Neural cell (in vitro differentiated cells): Measurements from ENCODE around the gene SUPT3H. TPM values are rescaled to one million over a fixed set of nuclear protein-coding genes. Genes with fewer than 3 reads are reported as not detected.

Experiments
- H2AFZ ChIP-seq: fragments of 200-600, 300-800 bp; sonication (generic), shearing (Covaris generic); 2 replicates; pipeline ENCODE4 v1.6.0; 2014; ENCODE audit warnings: low read depth, mild to moderate bottlenecking, antibody characterized with exemption, low read length, moderate library complexity
- H3F3A ChIP-seq: fragments of 200-600 bp; shearing (Covaris generic); 2 replicates; pipeline ENCODE4 v1.6.1; 2016; ENCODE audit warnings: mild to moderate bottlenecking, moderate library complexity, mixed read lengths, antibody characterized with exemption, low read length; ENCODE audit not compliant: insufficient read depth, poor library complexity, severe bottlenecking
- H3K27ac ChIP-seq: fragments of 200-600, 300-800 bp; sonication (generic), shearing (Covaris generic); 2 replicates; pipeline ENCODE4 v1.5.1; 2014; ENCODE audit warnings: mild to moderate bottlenecking, low read length, moderate library complexity
- H3K27me3 ChIP-seq: fragments of 300-800, 200-600 bp; sonication (generic), shearing (Covaris generic); 2 replicates; pipeline ENCODE4 v1.6.0; 2014; ENCODE audit warnings: mild to moderate bottlenecking, low read depth, low read length, moderate library complexity; ENCODE audit not compliant: insufficient read depth
- H3K36me3 ChIP-seq: fragments of 300-800, 200-600 bp; sonication (generic), shearing (Covaris generic); 2 replicates; pipeline ENCODE4 v1.5.1; 2014; ENCODE audit warnings: mild to moderate bottlenecking, antibody characterized with exemption, low read length, moderate library complexity; ENCODE audit not compliant: insufficient read depth
- H3K4me2 ChIP-seq: fragments of 300-800, 200-600 bp; sonication (generic), shearing (Covaris generic); 2 replicates; pipeline ENCODE4 v1.6.0; 2014; ENCODE audit warnings: mild to moderate bottlenecking, low read length
- H3K4me3 ChIP-seq: fragments of 300-800, 200-600 bp; sonication (generic), shearing (Covaris generic); 2 replicates; pipeline ENCODE4 v1.5.1; 2014; ENCODE audit warnings: mild to moderate bottlenecking, low read length, moderate library complexity
- H3K79me2 ChIP-seq: fragments of 200-600 bp; shearing (Covaris generic); replicated peaks from 2 replicates; pipeline ENCODE4 v1.6.0; 2014; ENCODE audit warnings: mild to moderate bottlenecking, low read length, moderate library complexity; ENCODE audit not compliant: insufficient read depth
- H3K9ac ChIP-seq: fragments of 300-800, 200-600 bp; sonication (generic), shearing (Covaris generic); 2 replicates; pipeline ENCODE4 v1.6.1; 2016; ENCODE audit warnings: mild to moderate bottlenecking, low read length, mixed read lengths
- H3K9me2 ChIP-seq: fragments of 200-600 bp; shearing (Covaris generic); 2 replicates; pipeline ENCODE4 v1.6.1; 2016; ENCODE audit warnings: mild to moderate bottlenecking, low read length, mixed read lengths; ENCODE audit not compliant: insufficient read depth
- H3K9me3 ChIP-seq: fragments of 200-600, 300-800 bp; sonication (generic), shearing (Covaris generic); 2 replicates; pipeline ENCODE4 v1.6.1; 2016; ENCODE audit warnings: mild to moderate bottlenecking, mixed run types, low read length, moderate library complexity, mixed read lengths
- H4K20me1 ChIP-seq: fragments of 200-600 bp; shearing (Covaris generic); 2 replicates; pipeline ENCODE4 v1.6.1; 2016; ENCODE audit warnings: mild to moderate bottlenecking, mixed run types; ENCODE audit not compliant: insufficient read depth
- EP300 ChIP-seq: fragments of 450-650 bp; conservative IDR thresholded peaks from 2 replicates; pipeline ENCODE4 v1.6.1; 2014; ENCODE audit warnings: antibody characterized with exemption, mild to moderate bottlenecking, moderate library complexity; ENCODE audit not compliant: poor library complexity, severe bottlenecking
- EZH2 ChIP-seq: fragments of 200-600, 300-800 bp; shearing (Covaris generic), sonication (generic); IDR thresholded peaks from 2 replicates; pipeline ENCODE4 v1.6.1; 2014; ENCODE audit warnings: antibody characterized with exemption, low read length, borderline replicate concordance, mild to moderate bottlenecking; ENCODE audit not compliant: insufficient read depth, poor library complexity, severe bottlenecking
- MXI1 ChIP-seq: fragments of 450-650 bp; conservative IDR thresholded peaks from 2 replicates; pipeline ENCODE4 v1.6.1; 2014; ENCODE audit warnings: antibody characterized with exemption, mild to moderate bottlenecking; ENCODE audit not compliant: poor library complexity, severe bottlenecking
- POLR2AphosphoS5 ChIP-seq: IDR thresholded peaks from 2 replicates; pipeline ENCODE4 v1.6.1; 2012
- RAD21 ChIP-seq: fragments of 450-650 bp; conservative IDR thresholded peaks from 2 replicates; pipeline ENCODE4 v1.6.1; 2014; ENCODE audit warnings: antibody characterized with exemption, mild to moderate bottlenecking, moderate library complexity
- SMC3 ChIP-seq: fragments of 450-650 bp; conservative IDR thresholded peaks from 2 replicates; pipeline ENCODE4 v1.6.1; 2014; ENCODE audit warnings: antibody characterized with exemption, mild to moderate bottlenecking, moderate library complexity; ENCODE audit not compliant: poor library complexity
- TAF1 ChIP-seq: IDR thresholded peaks from 2 replicates; pipeline ENCODE4 v1.6.1; 2012; ENCODE audit warnings: low read depth
- polyA plus RNA-seq: library from polyadenylated mRNA; depleted of rRNA; stranded (reverse); fragments of >200 nt; gene quantifications from 2 replicates; pipeline ENCODE4 v1.2.3, GENCODE V29; 2014
- TF ChIP-seq, protein P1 (sequence below): IDR thresholded peaks from 2 replicates; pipeline ENCODE4 v1.6.1; 2012; ENCODE audit warnings: borderline replicate concordance
- TF ChIP-seq, protein P2 (sequence below): fragments of 450-650 bp; IDR thresholded peaks from 2 replicates; pipeline ENCODE4 v1.5.1; 2014; ENCODE audit warnings: antibody characterized with exemption, mild to moderate bottlenecking, moderate library complexity; ENCODE audit not compliant: poor library complexity, severe bottlenecking

SUPT3H gene
- polyA plus RNA-seq, 1 donor from 2014 or later, result 6.8 TPM

GRCh38 chr6:45394586-45395095 is 16.9 kb upstream of the SUPT3H start:
- Histone ChIP-seq H3K9ac (no peak overlapping the region), H3F3A (no peaks in the 10 kb centered on the region), H3K9me3 (no peaks in the 10 kb centered on the region), H3K36me3 (no peaks in the 10 kb centered on the region), H3K9me2 (no peaks in the 10 kb centered on the region), H3K79me2 (no peaks in the 10 kb centered on the region), H3K4me3 (no peak overlapping the region), H3K4me2 (no peak overlapping the region), H3K27me3 (no peaks in the 10 kb centered on the region), H4K20me1 (no peaks in the 10 kb centered on the region), H2AFZ (no peak overlapping the region), H3K27ac (no peak overlapping the region)
- TF ChIP-seq, protein P1, sequence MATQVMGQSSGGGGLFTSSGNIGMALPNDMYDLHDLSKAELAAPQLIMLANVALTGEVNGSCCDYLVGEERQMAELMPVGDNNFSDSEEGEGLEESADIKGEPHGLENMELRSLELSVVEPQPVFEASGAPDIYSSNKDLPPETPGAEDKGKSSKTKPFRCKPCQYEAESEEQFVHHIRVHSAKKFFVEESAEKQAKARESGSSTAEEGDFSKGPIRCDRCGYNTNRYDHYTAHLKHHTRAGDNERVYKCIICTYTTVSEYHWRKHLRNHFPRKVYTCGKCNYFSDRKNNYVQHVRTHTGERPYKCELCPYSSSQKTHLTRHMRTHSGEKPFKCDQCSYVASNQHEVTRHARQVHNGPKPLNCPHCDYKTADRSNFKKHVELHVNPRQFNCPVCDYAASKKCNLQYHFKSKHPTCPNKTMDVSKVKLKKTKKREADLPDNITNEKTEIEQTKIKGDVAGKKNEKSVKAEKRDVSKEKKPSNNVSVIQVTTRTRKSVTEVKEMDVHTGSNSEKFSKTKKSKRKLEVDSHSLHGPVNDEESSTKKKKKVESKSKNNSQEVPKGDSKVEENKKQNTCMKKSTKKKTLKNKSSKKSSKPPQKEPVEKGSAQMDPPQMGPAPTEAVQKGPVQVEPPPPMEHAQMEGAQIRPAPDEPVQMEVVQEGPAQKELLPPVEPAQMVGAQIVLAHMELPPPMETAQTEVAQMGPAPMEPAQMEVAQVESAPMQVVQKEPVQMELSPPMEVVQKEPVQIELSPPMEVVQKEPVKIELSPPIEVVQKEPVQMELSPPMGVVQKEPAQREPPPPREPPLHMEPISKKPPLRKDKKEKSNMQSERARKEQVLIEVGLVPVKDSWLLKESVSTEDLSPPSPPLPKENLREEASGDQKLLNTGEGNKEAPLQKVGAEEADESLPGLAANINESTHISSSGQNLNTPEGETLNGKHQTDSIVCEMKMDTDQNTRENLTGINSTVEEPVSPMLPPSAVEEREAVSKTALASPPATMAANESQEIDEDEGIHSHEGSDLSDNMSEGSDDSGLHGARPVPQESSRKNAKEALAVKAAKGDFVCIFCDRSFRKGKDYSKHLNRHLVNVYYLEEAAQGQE, result no peak
- no peak for TF ChIP-seq SMC3
- TF ChIP-seq, protein P2, sequence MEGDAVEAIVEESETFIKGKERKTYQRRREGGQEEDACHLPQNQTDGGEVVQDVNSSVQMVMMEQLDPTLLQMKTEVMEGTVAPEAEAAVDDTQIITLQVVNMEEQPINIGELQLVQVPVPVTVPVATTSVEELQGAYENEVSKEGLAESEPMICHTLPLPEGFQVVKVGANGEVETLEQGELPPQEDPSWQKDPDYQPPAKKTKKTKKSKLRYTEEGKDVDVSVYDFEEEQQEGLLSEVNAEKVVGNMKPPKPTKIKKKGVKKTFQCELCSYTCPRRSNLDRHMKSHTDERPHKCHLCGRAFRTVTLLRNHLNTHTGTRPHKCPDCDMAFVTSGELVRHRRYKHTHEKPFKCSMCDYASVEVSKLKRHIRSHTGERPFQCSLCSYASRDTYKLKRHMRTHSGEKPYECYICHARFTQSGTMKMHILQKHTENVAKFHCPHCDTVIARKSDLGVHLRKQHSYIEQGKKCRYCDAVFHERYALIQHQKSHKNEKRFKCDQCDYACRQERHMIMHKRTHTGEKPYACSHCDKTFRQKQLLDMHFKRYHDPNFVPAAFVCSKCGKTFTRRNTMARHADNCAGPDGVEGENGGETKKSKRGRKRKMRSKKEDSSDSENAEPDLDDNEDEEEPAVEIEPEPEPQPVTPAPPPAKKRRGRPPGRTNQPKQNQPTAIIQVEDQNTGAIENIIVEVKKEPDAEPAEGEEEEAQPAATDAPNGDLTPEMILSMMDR, result no peak
- no peak for TF ChIP-seq TAF1
- TF ChIP-seq EP300, result no peak

- Histone ChIP-seq H3K36me3 (no peaks in the 10 kb centered on the region), H4K20me1 (no peaks in the 10 kb centered on the region), H2AFZ (no peak overlapping the region), H3K27me3 (no peaks in the 10 kb centered on the region), H3K9ac (no peak overlapping the region), H3F3A (no peaks in the 10 kb centered on the region), H3K4me3 (no peak overlapping the region), H3K27ac (no peak overlapping the region), H3K79me2 (no peaks in the 10 kb centered on the region), H3K4me2 (no peak overlapping the region), H3K9me3 (no peaks in the 10 kb centered on the region), H3K9me2 (no peaks in the 10 kb centered on the region)
- TF ChIP-seq EP300, result no peak
- no peak for TF ChIP-seq TAF1
- TF ChIP-seq, protein P2, result no peak
- no peak for TF ChIP-seq MXI1
- no peak for TF ChIP-seq EZH2
- no peak for TF ChIP-seq RAD21
- TF ChIP-seq POLR2AphosphoS5, result no peak
- TF ChIP-seq SMC3, result no peak
- TF ChIP-seq, protein P1, result no peak
Observed at GRCh38 chr6:45388328-45388727, 10.6 kb upstream of the SUPT3H start.
